ENCODE measurements around the gene TUBD1. TPM values are rescaled to one million over a fixed set of nuclear protein-coding genes. Genes with fewer than 3 reads are reported as not detected.
"Not testable (repeated sequence)": the region's sequence is repeated elsewhere in the genome, so short reads cannot be mapped to it uniquely, and the experiment has no call there.

Gene TUBD1
- total RNA-seq, 1 donor from 2014 or later: 22.2 TPM

DNA sequence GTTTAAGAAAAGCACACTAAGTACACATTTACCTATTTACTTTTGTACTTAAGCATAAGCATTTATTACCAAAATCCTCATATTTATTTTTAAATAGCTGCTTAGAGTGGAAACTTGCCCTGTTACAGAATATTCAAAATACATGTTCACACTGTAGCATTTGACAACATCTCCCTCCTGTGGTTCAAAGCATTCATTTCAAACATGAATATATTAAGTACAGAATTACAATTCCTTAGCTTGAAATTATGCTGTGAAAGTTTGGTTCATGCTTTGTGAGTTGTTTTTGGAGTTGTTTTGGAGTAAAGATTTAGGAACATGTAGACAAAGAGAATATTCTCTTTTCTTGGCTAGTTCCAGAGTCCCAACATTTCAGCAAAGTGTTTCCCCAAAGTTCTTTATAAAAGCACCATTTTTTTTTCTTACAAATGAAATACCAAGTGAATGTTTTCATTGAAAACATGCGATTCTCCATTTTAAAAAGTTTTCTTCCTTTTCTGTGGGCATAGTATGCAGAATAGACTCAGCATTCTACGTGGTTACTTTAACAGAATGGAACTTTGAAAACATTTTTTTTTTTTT is 33.2 kb downstream of the TUBD1 start:
- no peaks in the 10 kb centered on the region for H3K4me1 Mint-ChIP-seq
- no peak overlapping the region for H3K4me3 Mint-ChIP-seq
- TF ChIP-seq CTCF (conservative IDR thresholded peaks at IDR 0.05): peak; percentile 75
- H3K36me3 Mint-ChIP-seq (ENCODE audit: low read depth): peaks cover 7% of the 10 kb centered on the region
- no peak for DNase-seq (ENCODE audit: low read depth, low spot score)
- no peak overlapping the region for H3K27ac Mint-ChIP-seq (ENCODE audit: unreplicated experiment)
- no peaks in the 10 kb centered on the region for H3K27me3 Mint-ChIP-seq (ENCODE audit: low read depth)
- no peaks in the 10 kb centered on the region for H3K9me3 Mint-ChIP-seq

DNA sequence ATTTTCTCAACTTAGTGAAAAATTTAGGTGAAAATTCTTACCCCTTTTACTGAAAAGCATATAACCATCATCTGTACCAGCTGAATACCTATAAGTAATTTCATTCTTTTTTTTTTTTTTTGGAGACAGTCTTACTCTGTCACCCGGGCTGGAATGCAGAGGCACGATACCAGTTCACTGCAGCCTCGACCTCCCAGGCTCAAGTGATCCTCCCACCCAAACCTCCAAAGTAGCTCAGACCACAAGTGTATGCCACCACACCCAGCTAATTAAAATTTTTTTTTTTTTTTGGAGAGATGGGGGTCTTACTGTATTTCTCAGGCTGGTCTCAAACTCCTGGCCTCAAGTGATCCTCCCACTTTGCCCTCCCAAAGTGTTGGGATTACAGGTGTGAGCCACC is 33.8 kb downstream of the TUBD1 start:
- peaks cover 7% of the 10 kb centered on the region for H3K36me3 Mint-ChIP-seq (ENCODE audit: low read depth)
- no peak for TF ChIP-seq CTCF (conservative IDR thresholded peaks at IDR 0.05)
- no peak for DNase-seq (ENCODE audit: low read depth, low spot score)
- H3K4me1 Mint-ChIP-seq: no peaks in the 10 kb centered on the region
- H3K9me3 Mint-ChIP-seq: no peaks in the 10 kb centered on the region
- no peak overlapping the region for H3K4me3 Mint-ChIP-seq
- H3K27me3 Mint-ChIP-seq (ENCODE audit: low read depth): no peaks in the 10 kb centered on the region
- H3K27ac Mint-ChIP-seq (ENCODE audit: unreplicated experiment): no peak overlapping the region

DNA sequence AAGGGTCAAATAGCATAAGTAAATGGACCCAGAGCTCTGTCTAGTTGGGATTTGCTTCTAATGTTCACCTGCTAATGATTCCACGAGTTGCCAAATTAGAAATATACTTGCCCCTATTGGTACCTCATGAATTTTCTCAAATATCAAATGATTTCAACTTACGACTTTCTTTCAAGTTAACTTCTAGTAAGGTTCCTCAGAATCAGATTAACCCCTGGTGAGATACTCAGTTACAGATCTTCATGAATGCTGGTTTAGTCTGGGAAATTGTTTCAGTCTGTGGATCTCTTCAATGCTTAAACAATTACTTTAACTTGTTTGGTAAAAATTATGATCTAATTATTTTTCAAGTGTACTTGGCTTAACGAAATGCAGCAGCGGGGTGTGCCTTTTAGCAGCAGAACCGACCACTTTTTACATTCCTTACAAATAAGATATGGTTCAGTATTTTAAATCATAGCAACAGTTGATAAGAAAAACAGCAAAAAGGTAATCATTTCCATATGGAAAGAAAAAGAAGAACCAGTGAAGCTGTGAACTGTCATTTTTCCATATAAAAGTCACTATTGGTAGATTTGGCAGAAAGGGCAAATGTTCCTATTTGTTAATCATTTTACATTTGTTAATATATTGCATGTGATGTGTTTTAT is 34.5 kb downstream of the TUBD1 start:
- TF ChIP-seq CTCF (conservative IDR thresholded peaks at IDR 0.05): no peak
- H3K4me1 Mint-ChIP-seq: peaks cover 2% of the 10 kb centered on the region
- no peak overlapping the region for H3K4me3 Mint-ChIP-seq
- no peak overlapping the region for H3K27ac Mint-ChIP-seq (ENCODE audit: unreplicated experiment)
- no peak for DNase-seq (ENCODE audit: low read depth, low spot score)
- H3K9me3 Mint-ChIP-seq: no peaks in the 10 kb centered on the region
- peaks cover 7% of the 10 kb centered on the region for H3K36me3 Mint-ChIP-seq (ENCODE audit: low read depth)
- no peaks in the 10 kb centered on the region for H3K27me3 Mint-ChIP-seq (ENCODE audit: low read depth)

- H3K9me3 Mint-ChIP-seq: no peaks in the 10 kb centered on the region
- peaks cover 3% of the 10 kb centered on the region for H3K36me3 Mint-ChIP-seq (ENCODE audit: low read depth)
- H3K27ac Mint-ChIP-seq (ENCODE audit: unreplicated experiment): no peak overlapping the region
- peaks cover 6% of the 10 kb centered on the region for H3K4me1 Mint-ChIP-seq
- H3K27me3 Mint-ChIP-seq (ENCODE audit: low read depth): no peaks in the 10 kb centered on the region
- no peak for TF ChIP-seq CTCF (conservative IDR thresholded peaks at IDR 0.05)
- DNase-seq (ENCODE audit: low read depth, low spot score): no peak
- H3K4me3 Mint-ChIP-seq: no peak overlapping the region
These were observed 35.6 kb downstream of the TUBD1 start for GRCh38 chr17:59856859-59857794.

GRCh38 chr17:59853919-59854729 is 38.6 kb downstream of the TUBD1 start:
- H3K27ac Mint-ChIP-seq (ENCODE audit: unreplicated experiment); H3K4me1 Mint-ChIP-seq; H3K4me3 Mint-ChIP-seq; H3K36me3 Mint-ChIP-seq (ENCODE audit: low read depth); H3K9me3 Mint-ChIP-seq; DNase-seq (ENCODE audit: low read depth, low spot score); H3K27me3 Mint-ChIP-seq (ENCODE audit: low read depth): not testable (repeated sequence)
